ENCODE results near the gene TARDBP. TPM values are rescaled to one million over a fixed set of nuclear protein-coding genes. Genes with fewer than 3 reads are reported as not detected.

The TARDBP gene
- polyA plus RNA-seq, 3 donors: 49.4 to 79.5 (median 61.4) TPM

GRCh38 chr1:11042995-11043874, 30.8 kb downstream of the TARDBP start:
- Mint-ChIP-seq H3K9me3 (no peaks in the 10 kb centered on the region), H3K36me3 (no peaks in the 10 kb centered on the region), H3K27ac (peak overlapping the region in 1 of 7 donors; percentile 27), H3K4me3 (no peak overlapping the region), H3K4me1 (no peaks in the 10 kb centered on the region), H3K27me3 (ENCODE audit: low read depth in 3 of 3) (peaks cover 0 to 1% (median 0%) of the 10 kb centered on the region in 3 donors)
- Histone ChIP-seq H3K4me3 (replicated peaks in 1 of 3; ENCODE audit: low read depth in 2 of 3, low read length in 3 of 3) (no peak overlapping the region), H3K4me2 (replicated peaks; ENCODE audit: extremely low read depth, low read length, poor library complexity, severe bottlenecking) (no peak overlapping the region), H3K79me2 (ENCODE audit: insufficient read depth, low read length) (no peaks in the 10 kb centered on the region), H3K4me1 (ENCODE audit: control insufficient read depth in 1 of 2, insufficient read depth in 2 of 2, low read length in 2 of 2) (no peaks in the 10 kb centered on the region), H2AFZ (ENCODE audit: insufficient read depth, low read depth, low read length, poor library complexity, severe bottlenecking) (no peak overlapping the region), H3K27ac (ENCODE audit: low read depth in 1 of 2, low read length in 2 of 2) (no peak overlapping the region), H3K9ac (ENCODE audit: insufficient read depth, low read length, poor library complexity, severe bottlenecking) (no peak overlapping the region), H3K9me3 (replicated peaks in 1 of 2; ENCODE audit: control insufficient read depth in 1 of 2, insufficient read depth in 1 of 2, low read length in 2 of 2) (no peaks in the 10 kb centered on the region), H3K36me3 (replicated peaks in 1 of 2; ENCODE audit: control insufficient read depth in 1 of 2, insufficient read depth in 2 of 2, low read length in 2 of 2) (no peaks in the 10 kb centered on the region), H4K20me1 (ENCODE audit: insufficient read depth, low read length) (no peaks in the 10 kb centered on the region), H3K27me3 (ENCODE audit: control insufficient read depth in 2 of 2, insufficient read depth in 2 of 2, low read length in 2 of 2) (no peaks in the 10 kb centered on the region)
- no peak for DNase-seq
- TF ChIP-seq CTCF (IDR thresholded peaks at IDR 0.05): no peak
- WGBS (ENCODE audit: insufficient coverage): 91% methylated on average over 6 of the region's 19 CpGs
- intact Hi-C loops (cut with micrococcal nuclease): no loop called here

DNA sequence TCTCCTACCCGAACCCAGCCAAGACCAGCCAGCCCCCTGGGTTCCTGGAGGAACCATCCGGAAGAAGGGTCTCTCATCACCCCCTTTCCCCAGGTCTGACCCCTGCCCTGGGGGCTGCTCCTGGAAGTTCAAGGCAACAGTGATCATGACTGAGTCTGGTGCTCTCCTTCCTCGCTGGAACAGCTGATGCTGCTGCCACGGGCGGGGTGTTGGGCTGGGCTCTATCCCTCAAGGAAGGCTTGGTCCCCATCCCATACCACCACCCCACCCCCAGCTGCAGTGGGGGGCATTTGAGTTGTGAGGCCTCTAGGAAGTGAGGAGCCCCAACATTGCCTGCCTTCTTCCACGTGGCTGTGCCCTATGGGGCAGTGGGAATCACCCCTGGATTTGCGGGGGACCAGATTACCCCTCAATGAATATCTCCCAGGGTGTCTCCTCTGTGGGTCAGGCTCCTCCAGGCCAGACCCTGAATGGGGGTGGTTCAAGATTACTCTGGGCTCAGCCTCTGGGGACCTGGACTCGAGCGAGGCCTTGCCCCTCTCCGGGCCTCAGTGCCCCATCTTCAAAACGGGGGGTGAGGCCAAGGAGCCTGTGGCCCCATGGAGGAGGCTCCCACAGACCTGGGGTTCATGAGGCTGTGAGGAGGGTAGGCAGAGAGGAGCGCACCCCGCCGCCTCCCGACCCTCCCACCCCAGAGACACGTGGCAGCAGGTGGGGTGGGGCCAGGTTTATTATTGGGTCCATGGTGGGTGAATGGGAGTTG, 31.8 kb downstream of the TARDBP start:
- no peak for TF ChIP-seq CTCF (IDR thresholded peaks at IDR 0.05)

More for the DNA sequence above, 31.8 kb downstream of the TARDBP start:
- no peak overlapping the region for H2AFZ ChIP-seq (ENCODE audit: insufficient read depth, low read depth, low read length, poor library complexity, severe bottlenecking)
- no peak for DNase-seq
- H3K79me2 ChIP-seq (ENCODE audit: insufficient read depth, low read length): no peaks in the 10 kb centered on the region
- H3K27me3 Mint-ChIP-seq (ENCODE audit: low read depth in 3 of 3): peaks cover 0 to 1% (median 0%) of the 10 kb centered on the region in 3 donors
- H3K4me3 Mint-ChIP-seq: no peak overlapping the region
- no peaks in the 10 kb centered on the region for H3K9me3 ChIP-seq (replicated peaks in 1 of 2; ENCODE audit: control insufficient read depth in 1 of 2, insufficient read depth in 1 of 2, low read length in 2 of 2)
- no peak overlapping the region for H3K4me3 ChIP-seq (replicated peaks in 1 of 3; ENCODE audit: low read depth in 2 of 3, low read length in 3 of 3)
- H3K4me1 Mint-ChIP-seq: no peaks in the 10 kb centered on the region
- H4K20me1 ChIP-seq (ENCODE audit: insufficient read depth, low read length): no peaks in the 10 kb centered on the region
- no peak overlapping the region for H3K27ac ChIP-seq (ENCODE audit: low read depth in 1 of 2, low read length in 2 of 2)
- no peaks in the 10 kb centered on the region for H3K9me3 Mint-ChIP-seq
- no peaks in the 10 kb centered on the region for H3K36me3 Mint-ChIP-seq
- 95% methylated on average over 6 of the region's 16 CpGs for WGBS (ENCODE audit: insufficient coverage)
- H3K27ac Mint-ChIP-seq: no peak overlapping the region
- H3K9ac ChIP-seq (ENCODE audit: insufficient read depth, low read length, poor library complexity, severe bottlenecking): no peak overlapping the region
- intact Hi-C loops (cut with micrococcal nuclease): no loop called here
- no peaks in the 10 kb centered on the region for H3K4me1 ChIP-seq (ENCODE audit: control insufficient read depth in 1 of 2, insufficient read depth in 2 of 2, low read length in 2 of 2)
- no peaks in the 10 kb centered on the region for H3K36me3 ChIP-seq (replicated peaks in 1 of 2; ENCODE audit: control insufficient read depth in 1 of 2, insufficient read depth in 2 of 2, low read length in 2 of 2)
- H3K27me3 ChIP-seq (ENCODE audit: control insufficient read depth in 2 of 2, insufficient read depth in 2 of 2, low read length in 2 of 2): no peaks in the 10 kb centered on the region
- no peak overlapping the region for H3K4me2 ChIP-seq (replicated peaks; ENCODE audit: extremely low read depth, low read length, poor library complexity, severe bottlenecking)

All from CD14-positive monocyte (primary cell).